ENCODE data around the gene LTBP2.

Gene LTBP2

DNA sequence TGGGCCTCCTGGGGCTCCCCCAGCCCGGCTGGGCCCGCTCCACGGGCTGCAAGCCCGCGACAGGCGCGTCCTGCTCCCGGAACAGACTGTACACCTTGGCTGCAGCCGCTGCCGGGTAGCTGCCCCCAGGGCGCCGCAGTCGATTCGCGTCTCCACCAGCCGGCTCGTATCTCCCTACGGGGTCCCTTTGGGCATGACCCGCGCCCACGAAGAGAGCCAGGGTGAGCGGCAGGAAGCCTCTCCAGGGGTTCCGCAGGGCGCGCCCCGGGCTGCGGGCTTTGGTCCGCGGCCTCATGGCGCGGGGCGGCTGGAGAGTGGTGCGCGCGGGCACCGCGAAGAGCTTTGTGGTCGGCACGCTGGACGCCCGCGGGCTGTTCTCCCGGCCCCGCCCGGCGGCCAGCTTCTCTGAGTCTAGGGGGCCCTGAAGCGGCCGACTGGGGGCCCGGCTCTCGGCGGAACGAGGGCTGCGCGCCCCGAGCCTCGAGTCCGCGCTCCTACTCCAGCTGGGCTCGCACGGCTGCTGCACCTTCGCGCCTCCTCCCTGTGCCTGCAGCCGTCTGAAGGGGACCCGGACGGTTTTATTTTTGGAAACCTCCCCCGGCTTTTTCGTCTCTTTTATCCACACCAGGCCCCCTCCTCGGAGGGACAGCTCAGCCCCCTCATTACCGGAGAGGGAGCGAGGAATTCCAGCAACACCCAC, at the start of gene LTBP2:
Gene LTBP2, minus strand, starts transcription at position 588 of the 700 bp plus-strand sequence. Its CDS starts 293 bp downstream, at position 295.
- peak in 1 of 2 experiments; percentile 44 for DNase-seq

DNA sequence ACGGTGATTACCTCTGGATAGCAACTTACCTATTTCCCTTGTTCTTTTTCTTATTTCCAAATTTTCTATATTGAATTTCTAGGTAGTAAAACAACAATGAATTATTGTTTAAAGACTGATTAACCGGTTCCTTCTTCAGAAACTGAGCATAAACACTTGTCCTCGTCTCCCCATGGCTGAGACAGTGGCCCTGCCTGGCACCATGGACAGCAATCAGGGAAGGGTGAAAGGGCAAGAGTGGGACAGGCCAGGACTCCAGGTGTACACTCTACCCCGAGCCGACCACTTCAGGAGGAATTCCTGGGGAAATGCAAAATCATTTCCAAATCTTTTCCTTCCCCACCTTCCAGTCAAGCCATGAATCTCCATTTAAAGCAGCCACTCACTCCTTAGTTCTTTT, 48.8 kb upstream of the LTBP2 start:
- DNase-seq = no peak

DNA sequence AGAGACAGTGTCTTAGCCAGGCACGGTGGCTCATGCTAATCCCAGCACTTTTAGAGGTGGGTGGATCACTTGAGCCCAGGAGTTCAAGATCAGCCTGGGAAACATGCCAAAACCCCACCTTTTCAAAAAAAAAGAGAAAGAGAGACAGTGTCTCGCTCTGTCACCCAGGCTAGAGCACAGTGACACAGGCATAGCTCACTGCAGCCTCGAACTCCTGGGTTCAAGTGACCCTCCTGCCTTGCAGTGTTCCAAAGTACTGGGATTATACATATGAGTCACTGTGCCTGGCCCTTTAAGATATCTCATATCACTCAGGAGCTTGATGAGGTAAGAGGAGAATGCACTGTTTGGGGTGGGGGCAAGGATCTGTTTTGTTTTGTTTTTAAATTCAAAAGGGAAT, 48.1 kb upstream of the LTBP2 start:
- no peak for DNase-seq

DNA sequence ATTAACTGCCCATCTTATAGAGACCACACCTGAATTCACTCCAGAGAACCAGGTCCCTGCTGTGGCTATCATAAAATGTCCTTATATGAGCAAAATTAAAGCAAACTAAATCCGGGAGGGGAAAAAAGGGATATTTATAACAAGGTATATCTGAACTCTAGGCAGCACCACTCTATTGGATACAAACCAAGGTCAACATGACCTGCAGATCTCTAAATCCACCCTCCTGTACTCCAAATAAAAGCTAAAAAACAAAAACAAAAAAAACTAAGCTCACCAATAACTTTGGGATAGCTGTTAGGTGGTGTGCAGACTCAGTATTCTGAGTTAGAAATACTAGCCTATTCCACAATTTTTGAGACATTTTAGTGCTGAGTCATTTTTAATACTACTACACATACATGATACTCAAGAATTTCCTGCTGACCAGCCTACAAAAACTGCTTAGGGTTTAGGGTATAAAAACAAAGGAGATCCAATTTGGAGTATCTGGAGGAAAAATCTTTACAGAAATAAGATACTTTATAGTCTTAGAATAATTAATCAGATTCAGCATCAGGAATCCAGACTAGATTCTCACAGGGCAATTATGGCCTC, 46.6 kb upstream of the LTBP2 start:
- DNase-seq = no peak

DNA sequence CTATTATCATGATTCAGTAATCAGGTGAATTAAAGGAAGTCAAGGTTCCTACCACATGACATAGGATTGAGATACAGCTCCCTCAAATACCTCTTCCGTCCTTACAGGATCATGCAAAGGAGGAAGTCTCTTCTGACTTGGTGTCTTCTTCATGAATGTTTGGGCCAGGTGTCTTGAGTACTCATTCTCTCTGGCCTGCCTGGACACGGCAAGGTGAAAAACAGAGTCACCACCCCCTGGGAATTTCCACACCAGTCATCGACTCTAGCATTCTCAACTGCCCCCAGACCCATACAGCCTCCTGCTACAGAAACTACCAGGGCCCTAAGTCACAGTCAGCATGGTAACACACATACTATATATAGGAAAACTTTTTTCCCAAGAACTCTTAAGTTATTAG, 44.9 kb upstream of the LTBP2 start:
- DNase-seq = no peak

DNA sequence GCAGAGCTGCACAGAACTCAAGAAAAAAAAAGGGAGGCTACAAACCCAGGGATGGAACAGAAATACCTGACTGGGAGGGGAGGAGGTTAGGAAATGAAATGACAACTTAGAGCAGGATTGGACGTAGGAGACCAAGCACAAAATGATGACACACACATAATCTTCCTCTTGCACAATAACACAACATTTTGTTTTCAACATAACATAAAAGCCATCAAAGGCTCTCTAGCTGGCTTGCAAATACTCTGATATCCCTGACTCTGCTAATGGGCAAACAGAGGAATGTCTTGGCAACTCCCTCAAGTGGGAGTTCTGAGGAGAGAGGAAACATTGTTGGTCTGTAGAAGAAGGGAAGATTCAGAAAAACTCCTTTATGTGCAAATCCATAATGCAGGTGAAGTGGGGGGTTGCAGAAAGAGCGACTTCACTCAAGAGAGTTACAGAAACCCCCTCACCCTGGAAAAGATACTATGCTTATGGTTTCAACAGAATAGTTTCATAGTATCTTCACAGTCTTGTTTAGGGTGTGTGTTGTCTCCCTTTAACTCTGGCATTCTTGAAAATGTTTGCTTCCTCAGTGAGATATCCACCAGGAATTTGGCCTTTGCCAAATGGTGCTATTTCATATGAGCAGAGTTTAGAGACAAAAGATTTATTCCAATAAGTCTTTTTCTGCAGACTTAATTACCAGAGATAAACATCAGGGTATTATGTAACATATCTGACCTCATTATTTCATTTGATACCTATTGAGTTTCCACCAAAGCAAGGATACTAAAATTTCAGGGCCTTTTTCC, 43.8 kb upstream of the LTBP2 start:
- DNase-seq = no peak

DNA sequence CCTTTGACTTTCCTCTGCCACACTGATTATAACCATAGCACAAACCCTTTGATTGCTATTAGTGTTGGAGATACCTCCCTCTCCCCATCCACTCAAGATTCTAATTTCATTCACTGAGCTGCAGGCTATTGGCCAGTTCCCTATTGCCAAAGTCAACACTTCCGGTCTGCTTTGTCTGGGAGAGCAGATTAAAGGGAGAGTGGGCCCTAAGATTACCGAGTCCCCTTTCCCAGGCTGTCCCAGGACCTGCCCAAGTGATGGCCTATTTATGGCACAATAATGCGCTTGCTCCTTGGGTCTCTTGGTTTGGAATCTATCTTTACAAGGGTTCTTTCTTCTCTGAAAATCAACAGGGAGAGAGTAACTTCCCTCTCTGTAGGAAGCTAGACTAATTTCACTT, 42.9 kb upstream of the LTBP2 start:
- DNase-seq = no peak

DNA sequence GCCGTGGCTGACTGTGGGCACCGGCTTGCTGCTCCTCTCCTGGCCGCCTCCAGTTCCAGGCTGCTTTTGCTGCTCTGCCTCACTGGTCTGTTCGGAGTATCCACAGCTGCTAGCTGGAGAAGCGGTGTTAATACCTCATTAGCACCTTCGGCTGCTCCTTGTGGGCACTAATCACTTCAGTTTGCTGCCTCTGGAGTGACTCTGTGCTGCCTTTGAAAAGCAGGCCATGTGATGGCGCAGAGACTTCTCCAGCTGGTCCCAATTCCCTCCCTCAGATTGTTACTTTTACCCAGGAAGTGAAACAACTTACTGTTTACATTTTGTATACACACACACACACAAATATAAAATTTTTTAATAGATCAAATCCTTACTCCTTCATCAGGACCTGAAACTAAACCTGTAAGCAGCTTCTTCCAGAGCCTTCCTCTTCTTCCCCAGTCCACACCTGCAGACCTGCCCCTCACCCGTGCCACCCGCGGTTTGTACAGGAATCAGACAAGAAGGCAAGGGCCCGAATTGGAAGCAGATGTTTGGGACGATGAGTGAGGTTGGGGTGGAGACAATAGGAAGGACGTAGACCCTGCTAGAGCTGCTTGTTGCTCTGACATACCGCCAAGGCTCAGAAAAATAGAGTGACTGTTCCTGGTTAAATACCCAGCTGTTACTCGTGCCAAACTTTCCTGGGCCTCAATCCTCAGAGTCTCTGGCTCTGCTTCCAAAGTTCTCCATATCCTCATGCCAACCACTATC, 41.5 kb upstream of the LTBP2 start:
- DNase-seq = no peak

DNA sequence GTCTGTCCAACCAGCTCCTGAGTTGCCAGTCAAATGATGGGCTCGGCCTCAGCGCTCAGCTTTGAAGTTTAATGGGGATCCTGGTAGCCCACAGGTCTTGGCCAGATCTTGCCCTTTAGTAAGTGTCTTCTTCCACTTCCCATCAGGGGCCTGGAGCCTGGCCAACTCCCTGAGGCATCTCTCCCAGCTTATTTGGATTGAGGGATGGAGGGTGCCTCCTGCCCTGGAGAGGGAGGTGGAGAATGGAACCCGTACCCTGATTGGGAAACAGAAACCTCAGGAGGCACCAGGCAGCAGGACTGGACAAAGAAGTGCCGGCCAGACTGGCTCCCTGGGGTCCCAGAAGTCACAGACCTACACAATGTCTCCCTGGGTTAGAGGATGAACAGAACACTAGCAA, 40.5 kb upstream of the LTBP2 start:
- no peak for DNase-seq

DNA sequence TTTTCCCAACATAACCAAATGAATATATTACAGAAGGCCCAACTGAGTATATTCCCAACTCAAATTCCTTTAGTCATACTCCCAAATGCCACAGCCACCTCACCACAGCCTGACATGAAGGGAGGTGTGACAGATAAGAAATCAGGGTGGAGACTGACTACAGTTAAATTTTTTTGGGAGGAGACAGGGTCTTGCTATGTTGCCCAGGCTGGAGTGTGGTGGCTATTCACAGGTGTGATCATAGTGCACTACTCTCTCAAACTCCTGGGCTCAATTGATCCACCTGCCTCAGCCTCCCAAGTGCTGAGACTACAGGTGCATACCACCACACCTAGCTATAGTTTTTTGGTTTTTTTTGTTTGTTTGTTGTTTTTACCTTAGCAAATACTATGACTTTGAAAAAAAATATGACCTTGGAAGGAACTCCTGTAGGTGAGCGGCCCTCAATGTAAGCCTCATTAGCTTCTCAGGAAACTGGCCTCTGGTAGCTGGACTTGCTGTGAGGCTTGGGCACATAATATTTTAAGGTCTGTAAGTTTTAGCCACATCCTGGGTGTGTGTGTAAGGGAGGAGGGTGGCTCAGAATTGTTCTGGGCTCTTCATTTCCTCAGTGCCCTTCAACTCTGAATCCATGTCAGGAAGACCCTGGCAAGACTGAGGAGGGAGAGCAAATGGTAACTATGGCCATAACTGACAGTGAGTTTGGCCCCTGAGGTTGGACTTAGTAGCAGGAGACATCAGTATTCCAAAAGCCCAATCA, 39.1 kb upstream of the LTBP2 start:
- DNase-seq = no peak

DNA sequence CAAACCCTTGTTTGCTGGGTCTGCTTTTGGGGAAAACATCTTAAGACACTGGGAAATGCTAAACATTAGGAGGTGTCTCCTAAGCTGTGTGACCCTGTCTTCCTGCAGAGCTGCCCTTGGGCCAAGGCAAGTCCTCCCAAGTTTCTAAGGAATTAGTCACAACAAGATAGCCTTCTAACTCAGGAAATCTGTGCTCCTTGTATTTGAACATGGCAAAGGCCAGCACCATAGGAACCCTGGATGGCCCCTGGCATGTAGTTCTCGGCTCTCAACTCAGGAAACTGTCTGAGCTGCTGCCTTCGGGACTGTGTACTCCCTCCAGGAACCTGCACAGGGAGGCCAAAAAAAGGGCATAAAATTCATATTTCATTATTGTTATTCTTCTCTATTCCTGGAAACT, 37.6 kb upstream of the LTBP2 start:
- DNase-seq = no peak

DNA sequence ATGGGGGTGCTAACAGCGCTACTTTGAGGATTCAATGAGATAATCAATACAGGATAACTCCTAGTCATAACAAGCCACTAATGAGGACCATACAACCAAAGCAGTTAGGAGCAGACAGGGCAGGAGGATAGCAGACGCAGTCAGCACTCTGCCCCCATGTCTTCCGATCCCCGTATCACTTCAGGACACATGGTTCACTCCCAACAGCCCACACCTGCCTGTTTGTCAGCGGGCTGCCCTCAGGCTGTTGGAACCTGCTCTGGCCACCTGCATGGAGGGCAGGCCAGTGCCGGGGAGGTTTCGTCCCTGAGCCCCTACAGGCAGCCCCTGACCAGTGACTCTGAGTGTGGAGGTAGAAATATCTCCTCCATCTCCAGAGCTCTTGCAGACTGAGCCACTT, 37.1 kb upstream of the LTBP2 start:
- DNase-seq = no peak

DNA sequence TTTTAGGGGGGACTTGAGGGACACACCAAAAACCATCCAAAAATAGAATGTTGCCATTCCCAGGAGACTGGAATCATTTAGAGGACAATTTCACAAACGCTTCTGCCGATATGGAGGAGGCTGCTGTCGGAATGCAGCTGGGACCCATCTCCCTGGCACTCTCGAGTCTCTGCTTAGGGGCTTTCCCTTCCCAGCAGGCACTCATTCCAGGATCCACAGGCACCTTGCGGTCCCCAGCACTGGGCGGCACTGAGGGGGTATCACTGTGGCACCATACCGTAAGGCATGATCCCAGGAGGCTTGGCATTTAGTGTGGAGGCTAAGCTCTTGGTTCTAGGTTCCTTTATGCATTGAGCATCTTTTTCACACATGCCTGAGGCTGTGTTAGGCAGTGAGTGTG, 36.6 kb upstream of the LTBP2 start:
- no peak for DNase-seq

DNA sequence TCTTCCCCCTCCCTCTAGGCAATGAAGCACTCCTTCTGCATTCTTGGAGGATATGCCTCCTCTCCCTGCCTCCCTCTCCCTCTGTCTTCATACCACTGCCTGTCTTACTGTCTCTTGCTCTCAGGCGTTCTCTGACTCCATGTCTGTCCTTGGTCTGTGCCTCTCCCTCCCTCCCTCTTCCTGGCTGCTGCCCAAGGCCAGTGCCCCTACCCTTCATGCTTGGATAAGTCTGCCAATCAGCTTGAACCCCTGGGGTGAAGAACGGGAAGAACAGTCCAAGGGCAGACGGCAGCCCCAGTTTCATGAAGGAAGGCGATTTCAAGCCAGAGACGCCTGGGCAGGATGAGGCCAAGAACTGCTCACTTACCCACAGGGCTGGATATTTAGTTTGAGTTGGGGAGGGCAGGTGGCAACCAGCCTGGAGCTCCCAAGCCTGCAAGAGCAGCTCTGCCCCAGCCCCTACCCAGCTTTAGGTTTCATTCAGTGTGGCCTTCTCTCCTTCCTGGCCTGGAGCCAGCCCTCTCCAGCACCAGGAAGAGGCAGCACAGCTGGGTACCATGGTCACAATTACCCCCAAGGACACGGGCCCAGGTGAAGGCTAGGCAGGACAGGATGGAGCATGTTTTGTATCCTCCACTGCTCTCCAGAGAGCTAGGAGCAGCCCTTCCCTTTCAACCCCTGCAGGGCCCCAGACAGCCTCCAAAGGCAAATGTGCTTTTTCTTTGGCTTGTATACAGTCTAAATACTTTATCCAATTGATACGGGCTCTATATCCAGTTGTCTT, 35.8 kb upstream of the LTBP2 start:
- no peak for DNase-seq

DNA sequence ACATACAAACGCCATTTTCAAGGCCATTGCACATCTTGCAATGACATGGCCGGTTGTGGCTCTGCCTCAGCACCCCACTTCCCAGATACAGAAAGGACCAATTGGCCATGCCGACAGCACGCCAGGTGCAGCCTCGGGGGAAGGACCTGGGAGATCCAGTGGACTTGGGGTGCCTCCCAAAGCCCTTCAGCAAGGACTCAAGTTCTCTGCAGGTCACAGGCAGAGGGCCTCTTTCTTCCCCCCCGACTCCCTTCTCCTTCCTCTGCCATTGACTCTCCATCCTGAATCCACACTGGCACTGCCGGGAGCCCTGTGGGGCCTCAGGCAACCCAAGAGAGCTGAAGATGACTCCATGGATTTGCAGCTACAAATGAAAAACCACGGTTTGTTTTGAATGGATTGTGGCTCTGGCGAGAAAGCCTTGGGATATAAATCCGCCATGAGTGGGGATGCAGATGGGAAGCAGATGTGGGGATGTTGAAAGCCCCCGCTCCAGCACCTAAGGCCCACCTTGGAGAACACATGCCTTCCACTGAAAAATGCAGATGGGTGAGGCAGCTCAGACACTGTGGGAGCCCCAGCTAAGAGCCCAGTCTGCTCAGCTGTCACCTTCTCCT, 35.1 kb upstream of the LTBP2 start:
- no peak for DNase-seq

DNA sequence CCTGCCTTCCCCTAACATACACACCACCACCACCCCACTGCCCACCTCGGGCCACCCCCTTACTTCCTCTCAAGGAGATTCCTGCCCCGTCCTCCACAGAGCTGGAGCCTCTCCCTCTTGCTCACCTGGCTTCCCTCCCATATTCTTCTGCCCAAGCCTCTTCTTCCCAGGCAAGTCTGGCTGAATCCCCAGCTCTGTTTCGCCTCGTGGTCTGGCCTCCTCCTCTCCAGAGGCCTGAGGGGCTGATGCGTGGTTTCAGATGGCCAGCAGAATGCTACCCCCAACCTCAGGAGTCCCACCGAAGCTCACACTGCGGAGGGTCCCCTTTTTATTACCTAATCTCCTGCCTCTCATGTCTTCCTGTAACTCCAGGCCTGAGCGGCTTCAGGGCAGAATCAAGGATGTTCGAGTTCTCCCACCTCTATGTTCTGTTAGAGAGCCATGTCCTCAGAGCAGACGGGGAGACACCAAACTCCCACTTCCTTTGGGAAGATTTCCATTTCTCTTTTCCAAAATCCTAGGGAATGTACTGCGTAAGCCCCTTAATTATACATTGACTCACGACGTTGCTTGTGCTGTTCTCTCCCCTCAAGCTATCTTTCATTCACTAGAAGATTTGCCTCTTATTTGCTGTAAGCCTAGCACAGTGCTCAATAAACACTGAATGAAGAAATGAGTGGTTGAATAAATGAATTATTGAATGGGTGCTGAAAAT, 33.9 kb upstream of the LTBP2 start:
- no peak for DNase-seq

DNA sequence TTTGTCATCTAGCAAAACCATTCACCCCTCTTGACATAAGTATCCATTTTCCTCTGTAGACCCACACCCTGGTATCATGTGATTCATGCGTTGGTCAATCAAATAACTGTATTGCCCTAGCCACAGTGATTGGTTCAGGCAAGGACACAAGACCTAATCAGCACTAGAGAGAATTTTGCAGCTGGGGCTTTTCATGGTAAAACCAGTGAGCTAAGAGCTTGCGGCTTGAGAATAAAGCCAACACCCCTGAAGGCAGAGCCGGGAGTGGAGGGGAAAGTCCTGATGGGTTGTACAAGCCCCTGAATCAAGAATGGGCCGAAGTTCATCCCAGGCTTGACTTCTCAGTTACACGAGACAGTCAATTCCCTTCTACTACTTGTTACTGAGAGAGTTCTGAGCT, 33.2 kb upstream of the LTBP2 start:
- no peak for DNase-seq

DNA sequence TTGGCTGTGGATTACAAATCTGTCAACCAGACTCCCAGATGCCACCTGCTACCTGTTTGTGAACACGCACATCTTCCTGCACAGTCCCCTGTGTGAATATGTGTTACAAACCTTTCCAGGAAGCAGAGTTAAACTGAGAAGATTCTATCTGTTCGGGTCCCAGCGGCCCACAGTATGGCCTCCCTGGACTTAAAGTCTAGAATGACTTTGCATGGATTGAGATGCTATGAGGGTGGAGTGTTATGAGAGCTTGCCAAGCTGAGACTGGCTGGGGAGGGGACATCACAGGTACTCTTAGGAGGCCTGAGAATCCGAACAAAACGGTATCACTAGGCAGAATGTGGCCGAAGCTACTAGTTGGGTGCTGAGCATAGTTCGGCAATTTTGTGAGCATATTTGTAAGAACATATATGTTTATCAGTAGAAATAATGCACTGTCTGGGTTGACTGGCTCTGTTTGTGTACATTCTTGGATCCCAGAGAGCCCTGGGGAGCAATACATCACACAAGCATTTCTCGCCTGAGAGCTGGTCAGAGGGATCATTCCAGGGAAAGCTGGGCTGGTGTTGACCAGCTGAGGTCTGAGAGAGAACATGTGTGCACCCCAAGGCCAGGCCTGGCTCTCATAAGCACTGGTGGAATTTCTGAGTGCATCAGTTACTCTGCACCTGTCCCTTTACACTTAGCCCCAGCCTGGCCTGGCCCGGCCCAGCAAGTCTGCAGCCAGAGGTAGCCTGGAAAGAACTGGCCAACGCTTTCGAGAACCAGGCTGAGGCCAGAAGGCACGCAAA, 29.8 kb upstream of the LTBP2 start:
- no peak for DNase-seq

DNA sequence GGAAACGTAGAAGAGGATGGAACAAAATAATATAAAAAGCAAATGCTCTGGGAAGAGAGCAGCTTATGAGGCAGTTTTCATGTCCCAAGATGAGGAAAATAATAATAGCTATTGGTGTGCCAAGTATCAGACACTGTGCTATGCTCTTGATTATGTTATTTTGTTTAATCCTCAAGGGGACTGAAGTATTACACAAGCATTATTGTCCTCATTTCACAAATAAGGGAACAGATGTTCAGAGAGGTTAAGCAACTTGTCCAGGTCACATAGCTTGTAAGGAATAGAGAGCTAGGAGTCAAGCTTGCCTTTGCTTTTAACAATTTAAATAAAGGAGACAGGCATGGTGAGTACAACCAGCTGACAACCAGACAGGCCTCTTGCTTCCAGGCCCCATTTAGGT, 26.9 kb upstream of the LTBP2 start:
- DNase-seq = no peak

DNA sequence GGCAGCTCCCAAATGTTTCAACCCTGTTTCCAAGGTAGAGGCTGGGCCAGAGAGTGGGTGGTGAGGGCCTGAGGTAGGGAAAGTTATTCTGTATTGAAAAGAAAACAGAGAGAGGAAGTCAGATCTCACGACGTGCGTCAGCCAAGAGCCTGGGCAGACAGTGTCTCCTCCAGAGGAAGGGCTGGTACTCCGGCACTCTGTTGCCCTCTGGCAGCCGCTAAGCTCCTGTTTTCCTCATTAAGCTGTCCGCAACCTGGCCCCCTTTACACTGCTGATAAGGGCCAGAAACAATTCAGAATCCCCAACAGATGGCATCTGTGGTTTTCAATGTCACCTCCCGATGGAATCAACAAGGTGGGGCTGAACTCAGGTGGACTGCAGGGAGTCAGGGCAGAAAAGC, 26.0 kb upstream of the LTBP2 start:
- no peak for DNase-seq

Data from activated T-cell treated with anti-CD3 and anti-CD28 coated beads, Interleukin-2, amount 50 U/mL, for 48 hours (primary cell).